HEK293 (cell line): ENCODE measurements around the gene IL23A.

Experiments used
- ELK4 ChIP-seq: IDR thresholded peaks from 2 replicates; pipeline ENCODE4 v1.6.1; 2011; ENCODE audit warnings: mild to moderate bottlenecking, low read depth, low read length, borderline replicate concordance
- PRDM10 ChIP-seq: fragments of 450-650 bp; formaldehyde crosslinking; IDR thresholded peaks from 2 replicates; pipeline ENCODE4 v1.5.1; 2016; ENCODE audit warnings: missing biosample characterization, missing genetic modification characterization
- REST ChIP-seq: fragments of 450-650 bp; formaldehyde crosslinking; IDR thresholded peaks from 2 replicates; pipeline ENCODE4 v1.5.1; 2016; ENCODE audit warnings: missing biosample characterization, missing genetic modification characterization
- SCRT1 ChIP-seq: fragments of 450-650 bp; formaldehyde crosslinking; IDR thresholded peaks from 2 replicates; pipeline ENCODE4 v1.5.1; 2016; ENCODE audit warnings: missing biosample characterization, missing genetic modification characterization, borderline replicate concordance
- SP3 ChIP-seq: fragments of 450-650 bp; formaldehyde crosslinking; IDR thresholded peaks from 2 replicates; pipeline ENCODE4 v1.5.1; 2016; ENCODE audit warnings: missing biosample characterization, missing genetic modification characterization
- ZBTB11 ChIP-seq: fragments of 450-650 bp; formaldehyde crosslinking; conservative IDR thresholded peaks from 2 replicates; pipeline ENCODE4 v1.5.1; 2016; ENCODE audit warnings: low read depth, missing biosample characterization, missing genetic modification characterization
- ZFP69B ChIP-seq: fragments of 450-650 bp; formaldehyde crosslinking; IDR thresholded peaks from 2 replicates; pipeline ENCODE4 v1.5.1; 2016; ENCODE audit warnings: missing biosample characterization, missing genetic modification characterization
- ZNF133 ChIP-seq: fragments of 450-650 bp; formaldehyde crosslinking; IDR thresholded peaks from 2 replicates; pipeline ENCODE4 v1.5.1; 2016; ENCODE audit warnings: missing biosample characterization, missing genetic modification characterization
- ZNF157 ChIP-seq: fragments of 450-650 bp; formaldehyde crosslinking; IDR thresholded peaks from 2 replicates; pipeline ENCODE4 v1.5.1; 2016; ENCODE audit warnings: missing biosample characterization, missing genetic modification characterization
- ZNF239 ChIP-seq: fragments of 450-650 bp; formaldehyde crosslinking; IDR thresholded peaks from 2 replicates; pipeline ENCODE4 v1.5.1; 2016; ENCODE audit warnings: missing biosample characterization, missing genetic modification characterization
- ZNF24 ChIP-seq: fragments of 450-650 bp; formaldehyde crosslinking; IDR thresholded peaks from 2 replicates; pipeline ENCODE4 v1.5.1; 2016; ENCODE audit warnings: missing biosample characterization, missing genetic modification characterization
- ZNF521 ChIP-seq: fragments of 450-650 bp; formaldehyde crosslinking; IDR thresholded peaks from 2 replicates; pipeline ENCODE4 v1.5.1; 2017; ENCODE audit warnings: missing biosample characterization, mild to moderate bottlenecking, missing genetic modification characterization
- ZNF560 ChIP-seq: fragments of 450-650 bp; formaldehyde crosslinking; IDR thresholded peaks from 2 replicates; pipeline ENCODE4 v1.5.1; 2017; ENCODE audit warnings: missing biosample characterization, missing genetic modification characterization, borderline replicate concordance
- ZNF571 ChIP-seq: fragments of 450-650 bp; formaldehyde crosslinking; IDR thresholded peaks from 2 replicates; pipeline ENCODE4 v1.5.0; 2017; ENCODE audit warnings: missing biosample characterization, missing genetic modification characterization
- ZNF580 ChIP-seq: fragments of 450-650 bp; formaldehyde crosslinking; IDR thresholded peaks from 2 replicates; pipeline ENCODE4 v1.5.1; 2016; ENCODE audit warnings: missing biosample characterization, missing genetic modification characterization
- ZNF660 ChIP-seq: fragments of 450-650 bp; IDR thresholded peaks from 2 replicates; pipeline ENCODE4 v1.5.1; 2018; ENCODE audit warnings: missing biosample characterization, mild to moderate bottlenecking, missing genetic modification characterization
- ZNF785 ChIP-seq: fragments of 450-650 bp; formaldehyde crosslinking; IDR thresholded peaks from 2 replicates; pipeline ENCODE4 v1.5.1; 2016; ENCODE audit warnings: missing biosample characterization, missing genetic modification characterization
- ZNF792 ChIP-seq: fragments of 450-650 bp; formaldehyde crosslinking; IDR thresholded peaks from 2 replicates; pipeline ENCODE4 v1.5.1; 2016; ENCODE audit warnings: missing biosample characterization, missing genetic modification characterization
- ZNF830 ChIP-seq: fragments of 450-650 bp; IDR thresholded peaks from 2 replicates; pipeline ENCODE4 v1.5.0; 2018; ENCODE audit warnings: missing biosample characterization, missing genetic modification characterization, low read depth, mild to moderate bottlenecking, moderate library complexity
- TF ChIP-seq, protein P1 (sequence below): fragments of 450-650 bp; formaldehyde crosslinking; IDR thresholded peaks from 2 replicates; pipeline ENCODE4 v1.5.1; 2016; ENCODE audit warnings: missing biosample characterization, missing genetic modification characterization, borderline replicate concordance
- TF ChIP-seq, protein P2 (sequence below): fragments of 450-650 bp; formaldehyde crosslinking; IDR thresholded peaks from 2 replicates; pipeline ENCODE4; 2016; ENCODE audit warnings: missing biosample characterization, missing genetic modification characterization

IL23A gene

DNA sequence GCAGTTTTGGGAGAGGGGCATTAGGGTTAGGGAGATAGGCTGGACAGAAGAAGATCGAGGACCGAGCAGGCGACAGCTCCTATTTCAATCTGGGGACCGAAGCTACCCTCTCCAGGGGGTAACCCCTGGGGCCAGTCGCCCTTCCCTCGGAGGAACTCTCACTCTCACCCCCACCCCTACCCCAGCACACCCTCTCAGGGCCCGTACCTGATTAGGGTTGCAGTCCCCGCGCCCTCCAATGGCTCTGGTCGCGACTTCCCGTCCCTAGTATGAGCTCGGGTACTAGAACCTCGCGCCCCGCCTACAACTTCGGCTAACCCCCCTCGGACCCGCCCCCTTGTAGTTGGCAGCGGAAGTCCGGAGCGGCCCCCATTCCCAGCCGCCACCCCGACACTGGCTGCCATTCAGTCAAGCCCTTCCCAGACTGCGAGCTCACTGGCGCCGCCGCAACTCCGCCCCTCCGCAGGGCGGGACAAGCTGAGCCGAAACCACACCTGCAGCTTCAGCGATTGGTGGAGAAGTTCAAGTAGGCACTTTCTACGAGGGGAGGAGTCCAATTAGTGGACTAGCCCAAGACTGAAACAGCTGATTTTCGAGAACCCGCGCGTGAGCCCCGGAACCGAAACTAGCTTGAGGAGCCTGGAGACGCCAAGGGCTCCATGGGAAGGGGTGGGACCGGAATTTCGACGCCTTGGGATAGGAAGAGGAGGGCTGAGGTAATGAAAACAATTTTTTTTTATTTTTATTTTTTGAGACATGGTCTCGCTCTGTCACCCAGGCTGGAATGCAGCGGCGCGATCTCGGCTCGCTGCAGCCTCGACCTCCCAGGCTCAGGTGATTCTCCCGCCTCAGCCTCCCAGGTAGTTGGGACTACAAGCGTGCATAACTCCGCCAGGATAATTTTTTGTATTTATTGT is 21.4 kb downstream of the IL23A start, which contains the start of gene STAT2 (continued):
- no peak for TF ChIP-seq ZNF792
- no peak for TF ChIP-seq SCRT1 (tag by site-specific recombination)
- TF ChIP-seq ZNF239 (tag by site-specific recombination), result no peak
- TF ChIP-seq REST (tag by site-specific recombination), result peak; percentile 62
- peak; percentile 98 for TF ChIP-seq PRDM10 (tag by site-specific recombination)
- TF ChIP-seq ZNF660 (tag by site-specific recombination), result 0 out of 2 replicates have a peak, but pooled peaks have one; percentile 28
- TF ChIP-seq ZBTB11 (tag by site-specific recombination), result peak; percentile 87
- TF ChIP-seq ELK4, result peak; percentile 42; the same call in 1 of the 2 replicates
- TF ChIP-seq, protein P1, sequence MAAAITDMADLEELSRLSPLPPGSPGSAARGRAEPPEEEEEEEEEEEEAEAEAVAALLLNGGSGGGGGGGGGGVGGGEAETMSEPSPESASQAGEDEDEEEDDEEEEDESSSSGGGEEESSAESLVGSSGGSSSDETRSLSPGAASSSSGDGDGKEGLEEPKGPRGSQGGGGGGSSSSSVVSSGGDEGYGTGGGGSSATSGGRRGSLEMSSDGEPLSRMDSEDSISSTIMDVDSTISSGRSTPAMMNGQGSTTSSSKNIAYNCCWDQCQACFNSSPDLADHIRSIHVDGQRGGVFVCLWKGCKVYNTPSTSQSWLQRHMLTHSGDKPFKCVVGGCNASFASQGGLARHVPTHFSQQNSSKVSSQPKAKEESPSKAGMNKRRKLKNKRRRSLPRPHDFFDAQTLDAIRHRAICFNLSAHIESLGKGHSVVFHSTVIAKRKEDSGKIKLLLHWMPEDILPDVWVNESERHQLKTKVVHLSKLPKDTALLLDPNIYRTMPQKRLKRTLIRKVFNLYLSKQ (tag by site-specific recombination), result no peak
- no peak for TF ChIP-seq ZNF785 (tag by site-specific recombination)
- peak; percentile 56; the same call in 1 of the 2 replicates for TF ChIP-seq ZFP69B
- no peak for TF ChIP-seq ZNF157
- no peak for TF ChIP-seq ZNF24 (tag by site-specific recombination)
- no peak for TF ChIP-seq ZNF830 (tag by site-specific recombination)
- no peak for TF ChIP-seq ZNF560 (tag by site-specific recombination)
- TF ChIP-seq, protein P2, sequence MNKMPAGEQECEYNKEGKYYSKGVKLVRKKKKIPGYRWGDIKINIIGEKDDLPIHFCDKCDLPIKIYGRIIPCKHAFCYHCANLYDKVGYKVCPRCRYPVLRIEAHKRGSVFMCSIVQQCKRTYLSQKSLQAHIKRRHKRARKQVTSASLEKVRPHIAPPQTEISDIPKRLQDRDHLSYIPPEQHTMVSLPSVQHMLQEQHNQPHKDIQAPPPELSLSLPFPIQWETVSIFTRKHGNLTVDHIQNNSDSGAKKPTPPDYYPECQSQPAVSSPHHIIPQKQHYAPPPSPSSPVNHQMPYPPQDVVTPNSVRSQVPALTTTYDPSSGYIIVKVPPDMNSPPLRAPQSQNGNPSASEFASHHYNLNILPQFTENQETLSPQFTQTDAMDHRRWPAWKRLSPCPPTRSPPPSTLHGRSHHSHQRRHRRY, result no peak
- peak; percentile 99 for TF ChIP-seq SP3
- TF ChIP-seq ZNF580 (tag by site-specific recombination), result peak; percentile 54
- no peak for TF ChIP-seq ZNF521
- no peak for TF ChIP-seq ZNF133 (tag by site-specific recombination)
- TF ChIP-seq ZNF571, result no peak
